Mesendoderm (in vitro differentiated cells): ENCODE measurements around the gene UTS2B.
A peak's percentile ranks its signal among the peaks of the same experiment; 100 is the strongest.
"Not testable (repeated sequence)": the region's sequence is repeated elsewhere in the genome, so short reads cannot be mapped to it uniquely, and the experiment has no call there.

ENCODE experiments used
- DNase-seq: peaks from one replicate; pipeline ENCODE4 v3.0.0; 2013
- H2AK5ac ChIP-seq: 2 replicates; pipeline ENCODE4 v1.6.1; 2013; ENCODE audit warnings: low read length, inconsistent platforms
- H2BK120ac ChIP-seq: 2 replicates; pipeline ENCODE4 v1.6.1; 2013; ENCODE audit warnings: low read depth, mild to moderate bottlenecking, low read length, moderate library complexity, mixed read lengths
- H2BK15ac ChIP-seq: replicated peaks from 2 replicates; pipeline ENCODE4 v1.6.1; 2013; ENCODE audit warnings: low read depth, mild to moderate bottlenecking, moderate library complexity
- H2BK5ac ChIP-seq: 2 replicates; pipeline ENCODE4 v1.6.1; 2013; ENCODE audit warnings: low read length, inconsistent platforms
- H3K18ac ChIP-seq: 2 replicates; pipeline ENCODE4 v1.6.1; 2013; ENCODE audit warnings: mild to moderate bottlenecking, low read length, mixed read lengths
- H3K23ac ChIP-seq: one replicate; pipeline ENCODE4 v1.6.1; 2013; ENCODE audit warnings: low read length
- H3K27ac ChIP-seq: 2 replicates; pipeline ENCODE4 v1.5.1; 2013; ENCODE audit warnings: low read depth, mild to moderate bottlenecking, inconsistent platforms, low read length, moderate library complexity
- H3K27me3 ChIP-seq: 2 replicates; pipeline ENCODE4 v1.6.1; 2013; ENCODE audit warnings: low read length, control low read depth, mild to moderate bottlenecking, inconsistent platforms; ENCODE audit not compliant: insufficient read depth, poor library complexity
- H3K36me3 ChIP-seq: 2 replicates; pipeline ENCODE4 v1.6.1; 2013; ENCODE audit warnings: low read length, inconsistent platforms; ENCODE audit not compliant: control insufficient read depth, insufficient read depth
- H3K4ac ChIP-seq: one replicate; pipeline ENCODE4 v1.6.1; 2013; ENCODE audit warnings: low read depth, mild to moderate bottlenecking, low read length, moderate library complexity
- H3K4me1 ChIP-seq: 2 replicates; pipeline ENCODE4 v1.6.1; 2013; ENCODE audit warnings: low read depth, low read length, inconsistent platforms; ENCODE audit not compliant: control insufficient read depth
- H3K4me2 ChIP-seq: 2 replicates; pipeline ENCODE4 v1.6.1; 2013; ENCODE audit warnings: low read length
- H3K4me3 ChIP-seq: 2 replicates; pipeline ENCODE4 v1.5.1; 2013; ENCODE audit warnings: mild to moderate bottlenecking, low read length
- H3K56ac ChIP-seq: one replicate; pipeline ENCODE4 v1.6.1; 2013; ENCODE audit warnings: low read length
- H3K79me1 ChIP-seq: 2 replicates; pipeline ENCODE4 v1.6.1; 2013; ENCODE audit warnings: low read length, inconsistent platforms
- H3K79me2 ChIP-seq: 2 replicates; pipeline ENCODE4 v1.6.1; 2013; ENCODE audit warnings: mild to moderate bottlenecking, low read length; ENCODE audit not compliant: control insufficient read depth, insufficient read depth
- H3K9ac ChIP-seq: 2 replicates; pipeline ENCODE4 v1.6.1; 2013; ENCODE audit warnings: low read length, inconsistent platforms
- H4K5ac ChIP-seq: one replicate; pipeline ENCODE4 v1.6.1; 2013; ENCODE audit warnings: low read length
- H4K8ac ChIP-seq: one replicate; pipeline ENCODE4 v1.6.1; 2013; ENCODE audit warnings: low read depth, mild to moderate bottlenecking, control low read depth, low read length, moderate library complexity
- WGBS: extraction: QIAGEN DNeasy Blood & Tissue Kit; methylation state at CpG from one replicate; pipeline ENCODE4 v1.1.7; 2013; ENCODE audit warnings: low lambda C conversion rate, missing lambda C conversion rate; ENCODE audit not compliant: insufficient coverage; ENCODE audit errors: extremely low coverage; 5-methylcytosine and 5-hydroxymethylcytosine counted together

The UTS2B gene

GRCh38 chr3:191254098-191254873, 76.0 kb downstream of the UTS2B start:
- H3K4me2 ChIP-seq = no peak overlapping the region
- no peak overlapping the region for H3K4me3 ChIP-seq
- H3K27ac ChIP-seq = no peak overlapping the region
- H3K9ac ChIP-seq = no peak overlapping the region
- H4K5ac ChIP-seq = no peak overlapping the region
- H3K4me1 ChIP-seq = no peaks in the 10 kb centered on the region
- H3K36me3 ChIP-seq = no peaks in the 10 kb centered on the region
- H2BK5ac ChIP-seq = no peak overlapping the region
- H3K79me2 ChIP-seq = no peaks in the 10 kb centered on the region
- H2BK15ac ChIP-seq = no peak overlapping the region
- H4K8ac ChIP-seq = no peak overlapping the region
- H3K18ac ChIP-seq = no peak overlapping the region
- H3K4ac ChIP-seq = no peak overlapping the region
- H2BK120ac ChIP-seq = no peak overlapping the region
- H3K79me1 ChIP-seq = no peaks in the 10 kb centered on the region
- no peak overlapping the region for H3K23ac ChIP-seq
- no CpG with 5 or more reads among the region's 3 CpGs for WGBS
- no peak overlapping the region for H2AK5ac ChIP-seq
- no peak overlapping the region for H3K56ac ChIP-seq
- no peaks in the 10 kb centered on the region for H3K27me3 ChIP-seq
- DNase-seq = no peak

GRCh38 chr3:191253089-191253799, 77.1 kb downstream of the UTS2B start:
- Histone ChIP-seq H3K4me1 (no peaks in the 10 kb centered on the region), H2BK5ac (no peak overlapping the region), H3K27ac (no peak overlapping the region), H4K8ac (no peak overlapping the region), H2BK120ac (no peak overlapping the region), H3K79me1 (no peaks in the 10 kb centered on the region), H4K5ac (no peak overlapping the region), H3K18ac (no peak overlapping the region), H2AK5ac (no peak overlapping the region), H3K23ac (no peak overlapping the region), H3K56ac (no peak overlapping the region), H2BK15ac (no peak overlapping the region), H3K27me3 (no peaks in the 10 kb centered on the region), H3K4me2 (no peak overlapping the region), H3K9ac (no peak overlapping the region), H3K4me3 (no peak overlapping the region), H3K79me2 (no peaks in the 10 kb centered on the region), H3K36me3 (no peaks in the 10 kb centered on the region), H3K4ac (no peak overlapping the region)
- WGBS = no CpG with 5 or more reads among the region's 6 CpGs
- DNase-seq = no peak

DNA sequence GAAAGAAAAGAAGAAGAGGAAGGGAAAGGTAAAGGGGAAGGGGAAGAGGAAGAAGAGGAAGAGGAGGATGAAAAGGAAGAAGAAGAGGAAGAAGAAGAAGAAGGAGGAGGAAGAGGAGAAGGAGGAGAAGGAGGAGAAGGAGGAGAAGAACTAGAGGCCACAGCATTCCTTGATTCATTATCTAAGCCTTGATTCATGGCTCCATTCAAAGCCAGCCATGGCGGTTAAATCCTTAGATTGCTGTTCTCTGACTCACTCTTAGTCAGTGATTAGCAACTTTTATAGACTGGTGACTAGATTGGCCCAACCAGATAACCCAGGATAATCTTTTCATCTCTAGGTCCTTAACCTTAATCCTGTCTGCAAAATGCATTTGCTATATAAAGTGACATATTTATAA, 83.7 kb downstream of the UTS2B start:
- Histone ChIP-seq H3K56ac (no peak overlapping the region), H3K9ac (no peak overlapping the region), H3K79me2 (no peaks in the 10 kb centered on the region), H3K4ac (no peak overlapping the region), H2BK5ac (no peak overlapping the region), H2AK5ac (no peak overlapping the region), H3K36me3 (no peaks in the 10 kb centered on the region), H4K5ac (no peak overlapping the region), H2BK15ac (no peak overlapping the region), H3K79me1 (no peaks in the 10 kb centered on the region), H4K8ac (no peak overlapping the region), H2BK120ac (no peak overlapping the region), H3K23ac (no peak overlapping the region), H3K18ac (no peak overlapping the region), H3K27ac (no peak overlapping the region), H3K27me3 (no peaks in the 10 kb centered on the region), H3K4me2 (no peak overlapping the region), H3K4me3 (no peak overlapping the region), H3K4me1 (no peaks in the 10 kb centered on the region)
- no CpG with 5 or more reads among the region's 1 CpG for WGBS
- peak; percentile 77 for DNase-seq

- not testable (repeated sequence) for H2AK5ac ChIP-seq, H3K4me1 ChIP-seq, H3K18ac ChIP-seq, H3K4ac ChIP-seq, DNase-seq, H3K36me3 ChIP-seq, H2BK120ac ChIP-seq, H3K4me2 ChIP-seq, H3K27me3 ChIP-seq, H4K5ac ChIP-seq, H4K8ac ChIP-seq, H2BK5ac ChIP-seq, H3K23ac ChIP-seq, H3K9ac ChIP-seq, H3K56ac ChIP-seq, H3K79me2 ChIP-seq, H3K4me3 ChIP-seq, H3K27ac ChIP-seq, H3K79me1 ChIP-seq, H2BK15ac ChIP-seq
- WGBS = no CpG with 5 or more reads among the region's 5 CpGs
These were observed 84.3 kb downstream of the UTS2B start for GRCh38 chr3:191246034-191246433.

DNA sequence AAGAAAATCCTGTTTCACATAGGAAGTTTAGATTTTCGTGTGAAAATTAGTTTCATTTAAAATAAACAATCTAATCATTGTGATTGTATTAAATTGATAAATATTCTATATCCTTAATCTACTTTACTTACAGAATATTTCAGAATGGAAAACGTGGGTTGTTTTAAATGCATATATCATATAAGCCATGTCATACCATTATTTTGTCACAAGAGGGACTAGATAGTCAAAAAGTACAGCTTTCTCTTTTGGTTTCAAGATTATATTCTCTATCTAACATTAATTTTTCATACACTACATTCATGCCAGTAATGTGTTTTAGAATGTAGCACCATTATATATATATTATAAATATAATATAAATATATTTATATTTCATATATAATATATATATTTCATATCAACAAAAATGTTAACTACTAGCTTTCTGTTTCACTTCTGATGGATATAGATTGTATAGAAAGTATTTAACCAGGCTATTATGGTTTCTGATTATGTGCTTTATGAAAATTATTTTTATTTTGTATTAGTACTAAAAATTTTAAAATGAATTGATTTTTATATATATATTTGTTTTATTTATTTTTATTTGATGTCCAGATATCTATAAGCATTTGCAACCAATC, 86.0 kb downstream of the UTS2B start:
- Histone ChIP-seq H2BK120ac (no peak overlapping the region), H2BK5ac (no peak overlapping the region), H3K79me1 (no peaks in the 10 kb centered on the region), H4K5ac (no peak overlapping the region), H3K27ac (no peak overlapping the region), H4K8ac (no peak overlapping the region), H3K56ac (no peak overlapping the region), H2AK5ac (no peak overlapping the region), H3K4me1 (no peaks in the 10 kb centered on the region), H3K36me3 (no peaks in the 10 kb centered on the region), H3K79me2 (no peaks in the 10 kb centered on the region), H3K27me3 (no peaks in the 10 kb centered on the region), H3K4me2 (no peak overlapping the region), H3K9ac (no peak overlapping the region), H3K4me3 (no peak overlapping the region), H3K4ac (no peak overlapping the region), H2BK15ac (no peak overlapping the region), H3K23ac (no peak overlapping the region), H3K18ac (no peak overlapping the region)
- no CpG with 5 or more reads among the region's 2 CpGs for WGBS
- DNase-seq = no peak
